ENCODE data around the gene SHC3.

The SHC3 gene

GRCh38 chr9:89048616-89049015 lies 130.0 kb downstream of the SHC3 start:
- DNase-seq, result no peak

DNA sequence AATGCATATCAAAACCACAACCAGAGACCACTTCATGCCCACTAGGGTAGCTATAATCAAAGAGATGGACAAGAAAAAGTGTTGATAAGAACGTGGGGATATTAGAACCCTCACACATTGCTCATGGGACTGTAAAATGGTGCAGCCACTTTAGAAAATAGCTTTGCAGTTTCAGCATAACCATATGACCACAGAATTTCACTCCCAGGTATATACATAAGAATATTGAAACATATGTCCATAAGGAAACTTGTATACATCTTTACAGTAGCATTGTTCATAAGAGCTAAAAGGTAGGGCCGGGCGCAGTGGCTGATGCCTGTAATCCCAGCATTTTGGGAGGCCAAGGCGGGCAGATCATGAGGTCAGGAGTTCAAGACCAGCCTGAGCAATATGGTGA lies 131.0 kb downstream of the SHC3 start:
- DNase-seq, result no peak

- DNase-seq, result no peak
Observed at GRCh38 chr9:89046832-89047231, 131.8 kb downstream of the SHC3 start.

- no peak for DNase-seq
Observed at GRCh38 chr9:89044881-89045280, 133.7 kb downstream of the SHC3 start.

DNA sequence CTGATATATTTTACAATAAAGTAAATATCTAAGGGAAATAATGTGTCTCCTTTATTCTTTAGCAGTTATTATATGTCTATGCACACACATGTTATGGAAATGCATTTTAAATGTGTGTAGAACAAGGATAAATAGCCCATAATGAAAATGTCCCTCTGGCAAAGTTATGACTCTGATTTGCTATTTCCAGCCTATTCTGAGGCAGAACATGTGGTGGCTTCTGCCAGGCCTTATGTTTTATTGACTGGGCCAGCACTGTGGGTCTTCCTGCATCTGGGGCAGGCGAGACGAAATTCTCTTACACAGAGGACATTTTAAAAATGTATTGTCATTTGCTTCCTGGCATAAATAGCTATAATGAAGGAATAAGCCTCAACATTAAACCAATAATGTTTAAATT lies 134.5 kb downstream of the SHC3 start:
- DNase-seq, result no peak

DNA sequence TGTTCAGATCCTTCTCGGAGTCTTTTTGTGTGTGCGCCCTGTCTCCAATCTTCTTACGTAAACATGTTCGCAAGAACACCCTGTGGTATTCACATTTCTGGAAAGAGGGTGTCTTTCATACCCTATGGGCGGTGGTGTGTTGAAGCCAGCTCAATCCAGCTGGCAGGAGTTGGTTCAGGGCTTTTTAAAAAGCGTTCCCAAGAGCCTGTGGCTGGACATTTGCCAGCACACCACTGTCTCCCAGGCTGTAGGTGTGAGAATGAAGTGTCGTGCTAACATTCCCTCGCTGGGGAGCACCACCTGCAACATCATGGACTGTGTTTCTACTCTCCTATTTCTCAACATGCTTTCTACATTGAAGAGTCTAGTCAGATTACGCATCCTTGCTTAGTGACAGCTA lies 135.6 kb downstream of the SHC3 start:
- no peak for DNase-seq

- DNase-seq, result no peak
Observed at GRCh38 chr9:89039664-89040063, 139.0 kb downstream of the SHC3 start.

- DNase-seq, result no peak
Observed at GRCh38 chr9:89039104-89039465, 139.5 kb downstream of the SHC3 start.

GRCh38 chr9:89038382-89039103 lies 140.1 kb downstream of the SHC3 start:
- no peak for DNase-seq

- no peak for DNase-seq
Observed at GRCh38 chr9:89037891-89038290, 140.7 kb downstream of the SHC3 start.

GRCh38 chr9:89037346-89037745 lies 141.3 kb downstream of the SHC3 start:
- no peak for DNase-seq

GRCh38 chr9:89036891-89037290 lies 141.7 kb downstream of the SHC3 start:
- DNase-seq, result no peak

DNA sequence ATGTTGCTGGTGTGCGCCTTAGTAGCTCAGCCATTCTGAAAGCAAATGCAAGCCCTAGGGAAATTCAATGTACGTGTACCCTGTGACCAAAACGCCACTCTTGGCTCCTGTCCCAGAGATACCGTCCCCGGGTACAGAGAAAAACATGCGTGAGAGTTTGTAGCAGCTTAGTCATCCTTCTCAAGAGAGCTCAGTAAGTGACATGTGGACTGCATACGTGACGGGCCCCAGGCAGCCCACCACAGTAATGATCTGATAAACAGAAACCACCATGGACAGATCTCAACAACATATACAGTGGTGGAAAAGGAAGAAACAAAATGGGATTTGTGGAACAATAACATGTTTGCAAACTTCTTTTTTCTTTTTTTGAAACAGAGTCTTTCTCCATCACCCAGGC lies 142.2 kb downstream of the SHC3 start:
- DNase-seq, result no peak

- no peak for DNase-seq
Observed at GRCh38 chr9:89032661-89033060, 146.0 kb downstream of the SHC3 start.

- no peak for DNase-seq
Observed at GRCh38 chr9:89032173-89032572, 146.4 kb downstream of the SHC3 start.

DNA sequence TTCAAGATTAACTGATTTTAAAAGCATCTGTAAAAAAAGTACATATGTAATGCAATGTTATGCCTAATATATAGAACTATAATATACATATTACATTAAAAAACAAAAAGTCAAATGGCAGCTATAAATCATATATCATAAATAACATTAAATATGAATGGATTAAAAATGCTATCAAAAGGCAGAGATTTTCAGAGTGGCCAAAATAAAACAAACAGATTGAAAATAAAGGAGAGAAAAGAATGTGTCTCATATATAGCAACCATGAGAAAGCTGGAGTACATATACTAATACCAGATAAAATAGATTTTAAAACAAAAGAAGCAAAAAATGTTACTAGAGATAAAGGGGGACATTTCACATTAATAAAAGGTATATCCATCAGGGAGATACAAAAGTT lies 148.8 kb downstream of the SHC3 start:
- no peak for DNase-seq

GRCh38 chr9:89026876-89027275 lies 151.7 kb downstream of the SHC3 start:
- no peak for DNase-seq

DNA sequence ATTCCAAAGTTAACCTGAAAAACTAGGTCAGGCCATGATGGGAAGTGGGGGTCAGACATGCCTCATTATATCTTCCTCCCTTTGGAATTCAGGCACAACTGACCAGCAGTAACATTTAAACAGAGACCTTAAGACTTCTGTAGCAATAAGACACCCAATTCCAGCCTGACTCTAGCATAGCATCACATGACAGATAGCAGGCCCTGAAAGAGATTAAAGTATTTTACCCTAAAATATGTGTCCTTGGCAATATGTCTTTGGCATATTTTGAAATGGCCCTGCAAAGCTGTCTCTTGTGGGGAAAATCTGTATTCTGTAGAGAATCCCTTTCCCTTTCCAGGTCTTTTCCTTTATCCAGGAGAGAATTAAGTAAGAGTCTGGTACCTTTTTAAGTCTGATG lies 153.1 kb downstream of the SHC3 start:
- DNase-seq, result no peak

DNA sequence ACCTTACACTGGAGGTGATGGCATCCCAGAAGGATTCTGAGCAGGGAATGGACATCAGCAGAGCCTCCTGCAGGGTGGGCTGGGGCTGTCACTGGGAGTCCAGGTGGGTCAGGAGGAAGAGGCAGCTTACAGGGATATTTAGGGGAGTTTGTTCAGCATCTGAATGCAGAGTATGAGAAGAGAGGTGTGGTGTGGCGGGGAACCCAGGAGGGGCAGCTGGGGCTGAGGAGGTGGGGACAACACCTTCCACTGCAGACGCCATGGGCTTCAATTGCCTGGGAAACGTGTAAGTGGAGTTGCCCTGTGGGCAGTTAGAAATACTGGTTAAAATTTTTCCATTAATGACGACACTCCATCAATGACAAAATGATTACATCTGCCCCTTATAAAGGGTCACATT lies 153.9 kb downstream of the SHC3 start:
- no peak for DNase-seq

DNA sequence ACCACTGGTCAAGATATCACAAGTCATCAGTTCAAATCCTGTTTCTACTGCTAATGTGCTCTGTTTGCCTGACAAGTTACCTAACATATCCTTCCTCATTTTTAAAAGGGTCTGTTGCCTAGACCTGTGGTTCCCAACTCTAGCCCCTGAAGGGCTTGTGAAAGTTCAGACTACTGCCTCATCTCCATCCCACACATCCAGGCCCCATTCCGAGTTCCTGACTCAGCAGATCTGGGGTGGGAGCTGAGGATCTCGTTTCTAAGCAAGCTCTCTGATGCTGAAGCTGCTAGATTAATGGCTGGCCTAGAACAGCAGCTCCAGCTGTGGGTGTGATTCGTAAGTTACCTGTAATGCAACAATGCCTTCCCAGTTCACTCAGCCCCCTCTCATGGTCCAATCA lies 154.9 kb downstream of the SHC3 start:
- DNase-seq, result no peak

GRCh38 chr9:89022902-89023301 lies 155.7 kb downstream of the SHC3 start:
- DNase-seq, result no peak

DNA sequence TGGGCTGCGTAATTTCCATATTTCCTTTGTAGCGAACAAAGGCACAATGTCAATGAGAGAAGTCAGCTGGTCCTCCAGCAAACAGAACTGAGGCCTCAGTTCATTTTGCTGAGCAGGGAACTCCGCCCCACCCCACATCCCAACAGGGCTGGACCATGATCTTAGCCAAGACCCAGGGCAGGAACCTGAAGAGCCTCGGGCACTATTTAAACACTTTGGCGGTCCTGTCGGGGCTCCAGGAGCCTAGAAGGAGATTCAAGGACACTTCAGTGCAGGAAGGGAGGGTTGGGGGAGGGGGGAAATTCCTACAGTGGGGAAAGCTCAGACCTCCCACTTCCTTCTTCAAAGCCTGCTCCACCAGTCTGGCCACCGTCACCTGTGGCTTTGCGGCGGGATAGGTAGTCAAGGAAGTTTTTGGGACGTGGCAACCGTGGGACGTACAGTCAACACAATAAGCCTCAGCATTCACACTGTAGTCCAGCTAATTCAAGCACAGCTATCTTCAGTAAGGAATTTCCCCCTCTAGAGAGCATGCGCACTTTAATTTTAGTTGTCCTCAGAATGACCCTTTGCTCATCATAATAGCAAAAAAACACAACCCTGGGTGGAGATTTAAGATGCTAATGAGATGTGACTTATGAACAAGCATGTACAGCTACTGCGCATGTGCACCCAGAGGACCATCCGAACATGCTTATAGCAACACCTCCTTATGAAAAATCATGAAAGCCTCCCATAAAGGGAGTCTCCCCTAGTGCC lies 156.4 kb downstream of the SHC3 start:
- no peak for DNase-seq

DNA sequence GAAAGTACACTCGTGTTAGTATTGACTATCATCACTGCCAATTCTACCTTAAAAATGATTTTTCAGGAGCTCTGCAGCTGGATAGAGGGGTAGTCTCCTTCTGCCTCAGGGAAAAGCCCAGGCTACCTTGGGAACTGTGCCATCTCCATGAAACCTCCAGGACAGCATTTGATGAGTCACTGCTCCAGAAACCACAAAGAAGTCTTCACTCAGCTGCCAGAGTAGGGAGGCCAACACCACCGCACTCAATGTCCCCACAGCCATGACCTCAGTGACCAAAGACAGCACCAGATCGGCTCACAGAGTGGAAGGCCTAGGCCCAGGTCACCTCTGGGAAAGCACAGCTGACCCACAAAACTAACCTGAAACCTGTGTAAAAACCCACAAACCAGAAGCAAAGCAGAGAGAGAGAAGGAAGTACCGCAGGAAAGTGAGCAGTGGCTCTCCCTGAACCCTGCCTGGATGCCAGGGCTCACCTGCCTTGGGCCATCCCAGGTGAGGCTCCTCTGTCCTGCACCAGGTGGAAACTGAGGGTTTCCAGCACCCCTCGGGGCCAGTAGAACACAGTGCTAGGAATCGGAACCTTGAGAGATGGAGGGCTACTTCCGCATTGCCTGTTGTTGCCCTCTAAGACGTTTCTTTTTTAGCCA lies 157.3 kb downstream of the SHC3 start:
- no peak for DNase-seq

- DNase-seq, result no peak
Observed at GRCh38 chr9:89020754-89021153, 157.9 kb downstream of the SHC3 start.
